HL-60/S4 (cell line): ENCODE measurements around the gene INTS14.

Source experiments
- in situ Hi-C: fragments of 300-500 bp; cut with MboI; formaldehyde crosslinking; loops from 2 replicates; pipeline ENCODE4 v1.14.3; 2022; ENCODE audit warnings: low sequenced_read_pairs

The INTS14 gene

DNA sequence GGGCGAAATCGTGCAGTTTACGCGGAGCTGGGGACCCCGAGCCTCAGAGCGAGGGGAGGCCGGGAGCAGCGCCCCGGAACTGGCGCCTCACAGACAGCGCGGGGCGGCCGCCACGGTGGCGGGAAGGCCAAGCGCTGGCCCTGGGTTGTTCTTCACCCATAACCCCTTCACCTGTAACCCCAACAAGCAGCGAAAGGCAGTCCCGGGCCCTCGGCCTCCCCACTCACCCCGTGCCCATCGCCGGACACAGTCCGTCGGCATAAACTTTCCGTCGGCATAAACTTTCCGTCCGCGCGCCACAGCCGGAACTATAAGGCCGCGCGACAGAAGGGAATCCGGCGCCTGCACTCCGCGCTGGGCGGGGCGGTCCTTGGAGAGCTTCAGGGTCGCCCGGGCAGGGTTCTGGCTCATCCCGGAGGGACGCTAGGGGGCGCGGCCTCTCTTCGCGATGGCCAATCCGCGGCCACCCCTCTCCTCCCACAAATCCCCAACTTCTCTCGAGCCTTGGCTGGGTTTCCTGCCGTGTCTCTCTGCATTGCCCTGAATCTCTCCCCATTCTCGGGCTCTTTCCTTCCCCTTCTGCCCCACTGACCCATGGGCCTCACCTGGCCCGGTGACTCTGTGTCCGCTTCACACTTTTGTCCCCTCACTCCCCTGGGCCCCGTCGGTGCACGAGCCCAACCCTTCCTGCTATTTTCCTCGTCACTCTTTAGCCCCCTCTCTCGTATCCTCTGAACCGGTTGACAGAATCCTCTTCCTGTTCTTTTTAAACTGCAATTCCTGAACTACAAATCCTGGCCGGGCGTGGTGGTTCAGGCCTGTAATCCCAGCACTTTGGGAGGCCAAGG is at the start of gene INTS14:
TSS of gene INTS14 (minus strand) at position 261 of the 848 bp plus-strand sequence. CDS start 3,751 bp downstream, outside the sequence.
- in situ Hi-C loops = no loop called here

- in situ Hi-C loops = no loop called here
These were observed 48.6 kb upstream of the INTS14 start for GRCh38 chr15:65659502-65660052.

DNA sequence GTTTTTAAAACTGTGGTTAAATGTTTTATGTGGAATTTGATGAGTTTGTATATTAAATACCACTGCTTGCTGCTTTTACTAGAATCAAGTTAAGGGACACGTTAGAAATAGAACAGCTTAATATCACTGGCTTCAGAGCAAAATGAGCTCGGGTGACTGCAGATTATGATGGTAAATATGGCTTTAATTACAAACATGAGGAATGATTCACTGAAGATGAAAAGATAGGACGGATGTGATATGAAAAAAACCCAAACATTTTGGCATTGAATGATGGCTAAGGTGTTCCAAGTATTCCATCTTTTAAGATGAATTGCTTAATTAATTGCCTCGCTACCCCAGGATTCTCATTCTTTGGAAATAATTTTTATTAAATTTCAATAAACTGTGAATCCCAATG is 44.5 kb upstream of the INTS14 start:
- in situ Hi-C loops = no loop called here

GRCh38 chr15:65655026-65655425 is 44.1 kb upstream of the INTS14 start:
- in situ Hi-C loops = no loop called here

DNA sequence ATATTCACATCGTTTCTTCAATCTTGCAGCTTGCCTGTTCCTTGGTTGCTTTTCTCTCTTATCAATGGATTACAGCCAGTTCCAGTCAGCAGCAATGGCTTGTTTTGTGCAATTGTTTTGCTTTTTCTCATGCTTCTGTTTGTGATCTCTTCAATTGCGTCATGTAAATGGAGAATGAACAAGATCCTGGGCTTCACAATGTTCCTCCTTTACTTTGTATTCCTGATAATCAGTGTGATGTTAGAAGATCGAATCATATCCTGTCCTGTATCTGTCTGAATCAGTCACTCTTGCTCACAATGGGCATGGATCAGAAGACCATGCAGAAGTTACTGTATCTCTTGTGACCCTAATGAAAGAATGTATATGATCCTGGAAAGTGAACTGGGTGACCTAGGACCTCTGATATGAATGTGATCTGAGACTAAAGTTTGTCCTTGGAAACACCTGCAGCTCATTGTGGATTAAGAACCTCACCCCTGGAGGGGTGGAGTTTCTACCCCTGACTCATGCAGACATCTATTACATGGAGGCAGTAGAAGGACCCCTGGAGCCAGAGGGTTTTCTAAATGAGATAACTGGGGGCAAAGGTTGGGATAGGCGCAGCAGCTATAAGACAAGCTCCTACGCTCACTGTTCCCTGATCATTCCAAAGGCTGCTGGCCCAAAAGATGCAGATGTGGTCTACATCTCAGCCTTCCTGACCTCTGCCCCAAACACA is 43.0 kb upstream of the INTS14 start:
- in situ Hi-C loops = no loop called here

GRCh38 chr15:65653341-65653740 is 42.4 kb upstream of the INTS14 start:
- in situ Hi-C loops = no loop called here

DNA sequence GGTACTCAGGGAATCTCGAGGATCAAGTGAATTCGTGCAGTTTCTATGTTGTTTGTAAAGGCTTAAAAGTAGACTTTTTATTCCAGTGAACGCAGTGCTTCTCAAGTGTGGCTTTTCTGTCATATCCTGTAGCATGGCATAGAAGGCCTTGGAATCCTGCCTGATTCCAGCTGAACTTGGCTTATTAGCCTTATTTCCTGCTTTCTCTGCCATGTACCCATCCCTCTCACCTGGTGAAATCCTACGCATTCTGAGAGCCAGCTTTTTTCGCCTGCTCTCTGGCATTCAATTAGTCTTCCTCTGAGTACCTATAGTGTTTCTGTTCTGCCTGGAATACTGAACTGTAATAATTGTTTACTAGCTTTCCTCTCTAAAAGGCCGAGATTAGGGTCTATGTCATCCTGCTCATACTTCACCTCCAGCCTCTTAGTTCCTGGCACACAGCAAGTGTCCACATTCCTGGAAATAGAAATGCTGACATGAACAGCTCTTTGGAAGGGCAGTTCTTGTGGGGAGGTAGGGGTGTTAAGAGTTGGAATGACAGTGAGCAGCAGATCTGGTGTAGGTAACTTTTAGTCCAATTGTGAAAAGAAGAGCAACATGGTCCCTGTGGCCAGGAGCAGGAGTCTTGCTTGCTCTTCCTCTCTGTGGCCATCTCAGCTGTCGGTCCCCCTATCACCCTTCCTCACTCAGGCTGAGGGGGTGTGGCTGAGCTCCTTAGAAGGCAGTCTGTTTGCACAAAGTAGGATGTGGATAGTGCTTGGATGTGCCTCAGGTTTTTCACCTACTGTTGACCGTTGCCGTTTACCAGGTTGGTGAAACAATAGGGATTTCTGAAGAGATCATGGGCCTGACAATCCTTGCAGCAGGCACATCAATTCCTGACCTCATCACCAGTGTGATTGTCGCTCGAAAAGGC is 41.2 kb upstream of the INTS14 start:
- in situ Hi-C loops = no loop called here

DNA sequence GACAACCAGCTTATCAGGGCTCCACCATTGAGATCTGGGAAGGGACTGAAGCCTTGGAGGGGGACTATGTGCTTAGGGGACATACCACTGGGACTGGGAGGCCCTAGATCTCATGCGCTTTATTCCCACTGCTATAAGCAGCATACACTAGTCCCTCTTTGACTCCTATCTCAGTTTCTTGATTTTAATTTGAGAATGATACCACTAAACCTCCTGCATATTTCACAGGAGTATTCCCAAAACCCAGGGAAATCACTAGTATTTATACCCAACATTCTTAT is 40.1 kb upstream of the INTS14 start:
- in situ Hi-C loops = no loop called here

GRCh38 chr15:65650312-65651041 is 39.5 kb upstream of the INTS14 start:
- in situ Hi-C loops = no loop called here

- in situ Hi-C loops = loop anchor here (25.0 kb wide), 1 partner anchor 216 kb away; the partner anchor contains the start of gene RAB11A
These were observed 35.6 kb upstream of the INTS14 start for GRCh38 chr15:65646486-65646885.

DNA sequence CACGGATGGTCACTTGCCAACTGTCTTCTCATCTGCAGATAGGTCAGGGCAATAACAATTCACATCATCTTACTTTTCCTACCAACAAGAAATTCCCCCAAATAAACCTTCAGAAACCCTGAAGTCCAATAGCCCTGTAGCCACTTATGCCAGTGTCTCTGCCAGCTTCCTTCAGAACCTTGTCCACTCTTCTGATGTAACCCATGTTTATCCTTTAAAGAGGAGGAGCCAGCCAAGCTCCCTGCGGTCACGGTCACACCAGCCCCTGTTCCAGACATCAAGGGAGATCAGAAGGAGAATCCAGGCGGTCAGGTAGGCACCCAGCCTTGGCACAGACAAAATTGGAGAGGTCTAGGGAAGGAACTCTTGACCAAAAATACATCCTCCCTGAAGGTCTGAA is 34.5 kb upstream of the INTS14 start:
- in situ Hi-C loops = loop anchor here (25.0 kb wide), 1 partner anchor 217 kb away; the partner anchor contains the start of gene RAB11A

DNA sequence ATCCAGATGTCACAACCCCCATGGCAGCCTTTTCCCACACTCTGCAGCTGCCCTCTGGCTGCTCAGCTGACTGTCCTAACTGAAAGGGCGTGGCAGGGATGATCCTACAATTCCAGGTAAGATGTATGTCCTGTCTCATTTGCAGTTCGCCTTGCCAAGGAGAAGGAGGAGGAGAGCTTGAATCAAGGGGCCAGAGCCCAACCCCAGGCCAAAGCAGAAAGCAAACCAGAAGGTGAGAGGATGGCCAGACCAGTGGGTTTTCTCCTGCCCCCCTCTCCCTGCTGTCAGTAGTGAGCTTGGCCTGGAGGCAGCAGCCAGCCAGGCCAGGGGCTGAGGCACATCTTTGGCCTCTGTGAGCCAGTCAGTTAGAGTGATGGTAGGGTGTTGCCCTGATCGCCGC is 33.4 kb upstream of the INTS14 start:
- in situ Hi-C loops = loop anchor here (25.0 kb wide), 1 partner anchor 218 kb away; the partner anchor contains the start of gene RAB11A

DNA sequence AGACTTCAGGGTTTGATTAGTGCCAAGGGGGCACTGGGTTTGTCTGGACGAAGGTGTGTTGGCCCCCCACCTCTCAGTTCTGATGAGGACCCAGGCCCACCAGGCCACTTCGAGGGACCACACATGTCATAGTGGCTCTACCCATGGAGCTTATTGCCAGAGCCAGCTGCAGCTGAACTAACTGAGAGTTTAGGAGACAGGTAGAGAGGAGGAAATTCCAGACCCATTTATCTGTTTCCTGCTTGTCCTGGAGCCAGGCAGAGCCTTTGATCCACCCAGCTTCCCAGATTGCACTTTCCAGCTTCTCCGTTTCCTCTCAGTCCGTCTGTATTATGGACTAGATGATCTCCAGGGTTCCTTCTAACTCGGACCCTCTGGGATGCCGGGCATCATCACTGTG is 31.7 kb upstream of the INTS14 start:
- in situ Hi-C loops = loop anchor here (25.0 kb wide), 1 partner anchor 220 kb away; the partner anchor contains the start of gene RAB11A

DNA sequence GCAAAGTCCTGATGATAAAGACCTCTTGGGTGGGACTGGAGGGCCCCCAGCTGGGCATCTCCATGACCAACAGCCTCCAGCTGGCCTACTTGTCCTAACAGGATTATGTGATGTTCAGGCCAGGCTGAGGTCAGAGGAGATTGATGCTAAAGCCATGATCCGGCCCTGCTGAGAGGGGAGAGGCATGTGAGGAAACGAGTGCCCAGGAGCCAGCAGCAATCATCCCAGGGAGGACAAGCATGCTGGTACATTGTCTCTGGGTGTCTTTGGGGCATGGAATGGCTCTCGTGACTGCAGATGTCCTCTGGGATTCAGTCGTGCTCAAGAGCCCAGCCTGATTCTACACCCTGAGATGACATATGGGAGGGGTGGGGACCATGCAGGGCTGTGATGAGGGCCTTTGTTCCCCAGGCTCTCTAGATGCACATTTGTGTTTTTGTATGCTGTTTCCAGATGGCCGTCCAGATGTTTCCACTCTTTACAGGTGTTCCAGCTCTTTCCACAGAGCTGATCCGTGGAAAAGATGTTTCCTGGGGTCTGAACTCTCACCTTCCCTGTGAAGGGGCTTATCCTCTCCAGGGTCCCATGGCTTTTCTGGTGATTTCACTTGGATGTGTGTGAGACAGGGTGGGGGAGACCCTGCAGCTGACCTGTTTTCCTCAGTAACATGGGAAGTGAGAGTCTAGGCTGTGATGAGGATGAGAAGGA is 31.0 kb upstream of the INTS14 start:
- in situ Hi-C loops = loop anchor here (25.0 kb wide), 1 partner anchor 220 kb away; the partner anchor contains the start of gene RAB11A

GRCh38 chr15:65639509-65639908 is 28.6 kb upstream of the INTS14 start:
- in situ Hi-C loops = loop anchor here (25.0 kb wide), 1 partner anchor 223 kb away; the partner anchor contains the start of gene RAB11A

- in situ Hi-C loops = loop anchor here (25.0 kb wide), 1 partner anchor 224 kb away; the partner anchor contains the start of gene RAB11A
These were observed 27.8 kb upstream of the INTS14 start for GRCh38 chr15:65638681-65639089.

DNA sequence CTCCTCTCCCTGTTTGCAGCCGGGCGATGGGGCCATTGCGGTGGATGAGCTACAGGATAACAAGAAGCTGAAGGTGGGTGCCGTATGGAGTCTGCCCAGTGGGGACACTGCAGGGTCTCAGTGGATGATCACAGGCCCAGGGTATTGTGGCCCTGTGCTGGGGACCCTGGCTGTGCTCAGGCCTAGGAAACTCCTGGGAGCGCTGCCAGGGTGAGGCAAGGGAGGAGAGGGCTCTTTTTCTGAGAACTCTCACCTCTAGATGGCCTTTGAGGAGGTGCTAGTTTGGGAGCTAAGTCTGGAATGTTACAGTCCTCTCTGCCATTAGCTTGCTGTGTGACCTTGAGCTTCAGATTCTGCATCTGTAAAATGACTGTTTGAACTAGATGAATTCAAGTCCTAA is 27.2 kb upstream of the INTS14 start:
- in situ Hi-C loops = loop anchor here (25.0 kb wide), 1 partner anchor 224 kb away; the partner anchor contains the start of gene RAB11A

GRCh38 chr15:65634356-65634755 is 23.4 kb upstream of the INTS14 start:
- in situ Hi-C loops = loop anchor here (25.0 kb wide), 1 partner anchor 228 kb away; the partner anchor contains the start of gene RAB11A

DNA sequence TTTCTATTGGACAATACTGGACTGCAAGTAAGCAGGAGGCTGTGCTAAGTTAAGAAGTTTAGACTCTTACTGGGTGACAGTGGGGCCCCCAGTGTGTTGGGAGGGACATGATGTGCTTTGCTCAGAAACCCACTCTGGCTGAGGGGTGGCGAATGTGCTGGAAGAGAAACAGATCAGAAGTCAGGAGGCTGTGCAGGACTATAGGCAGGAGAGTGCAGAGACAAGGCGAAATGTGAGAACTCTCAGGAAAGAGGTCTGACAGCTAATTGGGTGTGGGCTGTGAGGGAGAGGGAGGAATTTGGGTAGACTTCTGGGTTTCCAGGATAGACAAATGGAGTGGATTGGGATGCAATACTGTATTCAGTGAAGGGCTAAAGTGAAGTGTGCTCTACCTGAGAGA is 22.8 kb upstream of the INTS14 start:
- in situ Hi-C loops = loop anchor here (25.0 kb wide), 1 partner anchor 229 kb away; the partner anchor contains the start of gene RAB11A
